HT-29 (cell line): Measurements from ENCODE around the gene ARL15. TPM values are rescaled to one million over a fixed set of nuclear protein-coding genes. Genes with fewer than 3 reads are reported as not detected.
"Not testable (repeated sequence)": the region's sequence is repeated elsewhere in the genome, so short reads cannot be mapped to it uniquely, and the experiment has no call there.

Source experiments
- DNase-seq: peaks from one replicate; pipeline ENCODE4 v3.0.0-alpha.2; 2015; ENCODE audit warnings: low spot score
- total RNA-seq: library from RNA; depleted of rRNA; stranded (reverse); fragments of >200 nt; shearing (Covaris generic); gene quantifications from 2 replicates; pipeline ENCODE4 v1.2.3, GENCODE V29; 2014

ARL15 gene
- total RNA-seq, 1 experiment from 2014 or later: 27.9 TPM

GRCh38 chr5:53991942-53992341, 318.4 kb downstream of the ARL15 start:
- DNase-seq: peak; percentile 19

- DNase-seq: no peak
Observed at GRCh38 chr5:53987101-53987500, 323.3 kb downstream of the ARL15 start.

GRCh38 chr5:53985796-53986195, 324.6 kb downstream of the ARL15 start:
- DNase-seq: no peak

- DNase-seq: no peak
Observed at GRCh38 chr5:53984971-53985370, 325.4 kb downstream of the ARL15 start.

- DNase-seq: no peak
Observed at GRCh38 chr5:53983568-53984460, 326.6 kb downstream of the ARL15 start.

- DNase-seq: not testable (repeated sequence)
Observed at GRCh38 chr5:53982319-53982718, 328.1 kb downstream of the ARL15 start.

- no peak for DNase-seq
Observed at GRCh38 chr5:53980061-53980460, 330.3 kb downstream of the ARL15 start.

GRCh38 chr5:53974021-53974420, 336.4 kb downstream of the ARL15 start:
- no peak for DNase-seq

- DNase-seq: no peak
Observed at GRCh38 chr5:53972314-53972713, 338.1 kb downstream of the ARL15 start.

- DNase-seq: no peak
Observed at GRCh38 chr5:53971551-53971950, 338.8 kb downstream of the ARL15 start.

GRCh38 chr5:53971131-53971530, 339.2 kb downstream of the ARL15 start:
- no peak for DNase-seq

- no peak for DNase-seq
Observed at GRCh38 chr5:53970475-53970874, 339.9 kb downstream of the ARL15 start.

- no peak for DNase-seq
Observed at GRCh38 chr5:53969176-53969730, 341.1 kb downstream of the ARL15 start.

- no peak for DNase-seq
Observed at GRCh38 chr5:53965459-53965858, 344.9 kb downstream of the ARL15 start.

GRCh38 chr5:53963958-53964357, 346.4 kb downstream of the ARL15 start:
- no peak for DNase-seq

- no peak for DNase-seq
Observed at GRCh38 chr5:53962306-53962705, 348.1 kb downstream of the ARL15 start.

- no peak for DNase-seq
Observed at GRCh38 chr5:53956632-53957031, 353.7 kb downstream of the ARL15 start.

- no peak for DNase-seq
Observed at GRCh38 chr5:53956196-53956595, 354.2 kb downstream of the ARL15 start.

GRCh38 chr5:53950621-53951020, 359.8 kb downstream of the ARL15 start:
- DNase-seq: no peak

GRCh38 chr5:53948598-53948997, 361.8 kb downstream of the ARL15 start:
- DNase-seq: no peak

- no peak for DNase-seq
Observed at GRCh38 chr5:53946405-53947100, 363.8 kb downstream of the ARL15 start.

- DNase-seq: no peak
Observed at GRCh38 chr5:53944981-53945380, 365.4 kb downstream of the ARL15 start.

- no peak for DNase-seq
Observed at GRCh38 chr5:53943938-53944337, 366.4 kb downstream of the ARL15 start.
